Measurements from ENCODE around the gene SPAST.

GRCh38 chr2:32061430-32061829 lies 1.9 kb upstream of the SPAST start:
- TF ChIP-seq CTCF (IDR thresholded peaks at IDR 0.05) = no peak
- TF ChIP-seq EZH2 (IDR thresholded peaks at IDR 0.05; ENCODE audit: borderline replicate concordance, insufficient read depth, low read depth, low read length, poor library complexity, severe bottlenecking) = no peak
